ENCODE measurements around the gene RNF223. TPM values are rescaled to one million over a fixed set of nuclear protein-coding genes. Genes with fewer than 3 reads are reported as not detected.

The RNF223 gene
- total and polyA plus RNA-seq, 2 of the 8 experiments (the other 6 are each of a cell fraction or from before 2014, with no cell fraction given), result not detected

DNA sequence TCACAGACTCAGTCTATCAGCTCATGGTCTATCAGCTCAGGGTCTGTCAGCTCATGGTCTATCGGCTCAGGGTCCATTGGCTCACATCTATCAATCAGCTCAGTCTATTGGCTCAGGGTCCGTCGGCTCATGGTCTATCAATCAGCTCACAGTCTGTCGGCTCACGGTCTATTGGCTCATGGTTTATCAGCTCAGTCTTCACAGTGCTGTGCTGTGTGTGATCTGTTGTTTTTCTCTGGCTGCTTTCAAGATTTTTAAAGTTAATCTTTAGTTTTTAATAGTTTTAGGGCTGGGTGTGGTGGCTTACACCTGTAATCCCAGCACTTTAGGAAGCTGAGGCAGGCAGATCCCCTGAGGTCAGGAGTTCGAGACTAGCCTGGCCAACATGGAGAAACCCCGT is 27.4 kb upstream of the RNF223 start (continued):
- TF ChIP-seq, protein P1, sequence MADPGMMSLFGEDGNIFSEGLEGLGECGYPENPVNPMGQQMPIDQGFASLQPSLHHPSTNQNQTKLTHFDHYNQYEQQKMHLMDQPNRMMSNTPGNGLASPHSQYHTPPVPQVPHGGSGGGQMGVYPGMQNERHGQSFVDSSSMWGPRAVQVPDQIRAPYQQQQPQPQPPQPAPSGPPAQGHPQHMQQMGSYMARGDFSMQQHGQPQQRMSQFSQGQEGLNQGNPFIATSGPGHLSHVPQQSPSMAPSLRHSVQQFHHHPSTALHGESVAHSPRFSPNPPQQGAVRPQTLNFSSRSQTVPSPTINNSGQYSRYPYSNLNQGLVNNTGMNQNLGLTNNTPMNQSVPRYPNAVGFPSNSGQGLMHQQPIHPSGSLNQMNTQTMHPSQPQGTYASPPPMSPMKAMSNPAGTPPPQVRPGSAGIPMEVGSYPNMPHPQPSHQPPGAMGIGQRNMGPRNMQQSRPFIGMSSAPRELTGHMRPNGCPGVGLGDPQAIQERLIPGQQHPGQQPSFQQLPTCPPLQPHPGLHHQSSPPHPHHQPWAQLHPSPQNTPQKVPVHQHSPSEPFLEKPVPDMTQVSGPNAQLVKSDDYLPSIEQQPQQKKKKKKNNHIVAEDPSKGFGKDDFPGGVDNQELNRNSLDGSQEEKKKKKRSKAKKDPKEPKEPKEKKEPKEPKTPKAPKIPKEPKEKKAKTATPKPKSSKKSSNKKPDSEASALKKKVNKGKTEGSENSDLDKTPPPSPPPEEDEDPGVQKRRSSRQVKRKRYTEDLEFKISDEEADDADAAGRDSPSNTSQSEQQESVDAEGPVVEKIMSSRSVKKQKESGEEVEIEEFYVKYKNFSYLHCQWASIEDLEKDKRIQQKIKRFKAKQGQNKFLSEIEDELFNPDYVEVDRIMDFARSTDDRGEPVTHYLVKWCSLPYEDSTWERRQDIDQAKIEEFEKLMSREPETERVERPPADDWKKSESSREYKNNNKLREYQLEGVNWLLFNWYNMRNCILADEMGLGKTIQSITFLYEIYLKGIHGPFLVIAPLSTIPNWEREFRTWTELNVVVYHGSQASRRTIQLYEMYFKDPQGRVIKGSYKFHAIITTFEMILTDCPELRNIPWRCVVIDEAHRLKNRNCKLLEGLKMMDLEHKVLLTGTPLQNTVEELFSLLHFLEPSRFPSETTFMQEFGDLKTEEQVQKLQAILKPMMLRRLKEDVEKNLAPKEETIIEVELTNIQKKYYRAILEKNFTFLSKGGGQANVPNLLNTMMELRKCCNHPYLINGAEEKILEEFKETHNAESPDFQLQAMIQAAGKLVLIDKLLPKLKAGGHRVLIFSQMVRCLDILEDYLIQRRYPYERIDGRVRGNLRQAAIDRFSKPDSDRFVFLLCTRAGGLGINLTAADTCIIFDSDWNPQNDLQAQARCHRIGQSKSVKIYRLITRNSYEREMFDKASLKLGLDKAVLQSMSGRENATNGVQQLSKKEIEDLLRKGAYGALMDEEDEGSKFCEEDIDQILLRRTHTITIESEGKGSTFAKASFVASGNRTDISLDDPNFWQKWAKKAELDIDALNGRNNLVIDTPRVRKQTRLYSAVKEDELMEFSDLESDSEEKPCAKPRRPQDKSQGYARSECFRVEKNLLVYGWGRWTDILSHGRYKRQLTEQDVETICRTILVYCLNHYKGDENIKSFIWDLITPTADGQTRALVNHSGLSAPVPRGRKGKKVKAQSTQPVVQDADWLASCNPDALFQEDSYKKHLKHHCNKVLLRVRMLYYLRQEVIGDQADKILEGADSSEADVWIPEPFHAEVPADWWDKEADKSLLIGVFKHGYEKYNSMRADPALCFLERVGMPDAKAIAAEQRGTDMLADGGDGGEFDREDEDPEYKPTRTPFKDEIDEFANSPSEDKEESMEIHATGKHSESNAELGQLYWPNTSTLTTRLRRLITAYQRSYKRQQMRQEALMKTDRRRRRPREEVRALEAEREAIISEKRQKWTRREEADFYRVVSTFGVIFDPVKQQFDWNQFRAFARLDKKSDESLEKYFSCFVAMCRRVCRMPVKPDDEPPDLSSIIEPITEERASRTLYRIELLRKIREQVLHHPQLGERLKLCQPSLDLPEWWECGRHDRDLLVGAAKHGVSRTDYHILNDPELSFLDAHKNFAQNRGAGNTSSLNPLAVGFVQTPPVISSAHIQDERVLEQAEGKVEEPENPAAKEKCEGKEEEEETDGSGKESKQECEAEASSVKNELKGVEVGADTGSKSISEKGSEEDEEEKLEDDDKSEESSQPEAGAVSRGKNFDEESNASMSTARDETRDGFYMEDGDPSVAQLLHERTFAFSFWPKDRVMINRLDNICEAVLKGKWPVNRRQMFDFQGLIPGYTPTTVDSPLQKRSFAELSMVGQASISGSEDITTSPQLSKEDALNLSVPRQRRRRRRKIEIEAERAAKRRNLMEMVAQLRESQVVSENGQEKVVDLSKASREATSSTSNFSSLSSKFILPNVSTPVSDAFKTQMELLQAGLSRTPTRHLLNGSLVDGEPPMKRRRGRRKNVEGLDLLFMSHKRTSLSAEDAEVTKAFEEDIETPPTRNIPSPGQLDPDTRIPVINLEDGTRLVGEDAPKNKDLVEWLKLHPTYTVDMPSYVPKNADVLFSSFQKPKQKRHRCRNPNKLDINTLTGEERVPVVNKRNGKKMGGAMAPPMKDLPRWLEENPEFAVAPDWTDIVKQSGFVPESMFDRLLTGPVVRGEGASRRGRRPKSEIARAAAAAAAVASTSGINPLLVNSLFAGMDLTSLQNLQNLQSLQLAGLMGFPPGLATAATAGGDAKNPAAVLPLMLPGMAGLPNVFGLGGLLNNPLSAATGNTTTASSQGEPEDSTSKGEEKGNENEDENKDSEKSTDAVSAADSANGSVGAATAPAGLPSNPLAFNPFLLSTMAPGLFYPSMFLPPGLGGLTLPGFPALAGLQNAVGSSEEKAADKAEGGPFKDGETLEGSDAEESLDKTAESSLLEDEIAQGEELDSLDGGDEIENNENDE (IDR thresholded peaks at IDR 0.05; ENCODE audit: insufficient replicate concordance, low read length), result no peak
- TF ChIP-seq TBP (IDR thresholded peaks at IDR 0.05; ENCODE audit: low read depth, low read length) (no peak), BRCA1 (IDR thresholded peaks at IDR 0.05; ENCODE audit: low read depth, low read length) (no peak), FOSL1 (IDR thresholded peaks at IDR 0.05; ENCODE audit: insufficient read depth, low read depth, low read length) (no peak), YY1 (IDR thresholded peaks at IDR 0.05; ENCODE audit: low read depth, low read length) (no peak), TAF1 (IDR thresholded peaks at IDR 0.05; ENCODE audit: low read depth, low read length) (no peak)
- TF ChIP-seq, protein P2, sequence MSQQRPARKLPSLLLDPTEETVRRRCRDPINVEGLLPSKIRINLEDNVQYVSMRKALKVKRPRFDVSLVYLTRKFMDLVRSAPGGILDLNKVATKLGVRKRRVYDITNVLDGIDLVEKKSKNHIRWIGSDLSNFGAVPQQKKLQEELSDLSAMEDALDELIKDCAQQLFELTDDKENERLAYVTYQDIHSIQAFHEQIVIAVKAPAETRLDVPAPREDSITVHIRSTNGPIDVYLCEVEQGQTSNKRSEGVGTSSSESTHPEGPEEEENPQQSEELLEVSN (IDR thresholded peaks at IDR 0.05), result no peak

Measured in H1 (cell line).